Astrocyte (in vitro differentiated cells and primary cell): ENCODE data around the gene CD151. TPM values are rescaled to one million over a fixed set of nuclear protein-coding genes. Genes with fewer than 3 reads are reported as not detected.

Experiments
- DNase-seq: peaks from one replicate; pipeline ENCODE4 v3.0.0-alpha.2; 2010; ENCODE audit warnings: low read depth
- FAIRE-seq: peaks from 2 replicates; lab custom pipeline; 2011; peaks lifted over from hg19 to GRCh38; lab: Jason Lieb, UNC
- H2AFZ ChIP-seq: 2 replicates; pipeline ENCODE4 v1.6.0; 2012; ENCODE audit warnings: low read depth, low read length, inconsistent platforms
- H3K27ac ChIP-seq: 2 replicates; pipeline ENCODE4 v1.5.1; 2011; ENCODE audit warnings: low read depth, low read length, inconsistent platforms
- H3K27me3 ChIP-seq: 2 replicates; pipeline ENCODE4 v1.6.0; 2011; ENCODE audit warnings: low read length, inconsistent platforms; ENCODE audit not compliant: insufficient read depth
- H3K36me3 ChIP-seq: 2 replicates; pipeline ENCODE4 v1.5.1; 2011; ENCODE audit warnings: low read length, inconsistent platforms; ENCODE audit not compliant: insufficient read depth
- H3K4me1 ChIP-seq: 2 replicates; pipeline ENCODE4 v1.5.1; 2011; ENCODE audit warnings: low read length, inconsistent platforms; ENCODE audit not compliant: insufficient read depth
- H3K4me2 ChIP-seq: 2 replicates; pipeline ENCODE4 v1.6.0; 2012; ENCODE audit warnings: low read length, inconsistent platforms
- H3K4me3 ChIP-seq: 2 replicates; pipeline ENCODE4 v1.5.1; 2011; ENCODE audit warnings: low read depth, mild to moderate bottlenecking, low read length, inconsistent platforms; ENCODE audit not compliant: insufficient read depth
- H3K79me2 ChIP-seq: 2 replicates; pipeline ENCODE4 v1.6.0; 2012; ENCODE audit warnings: mild to moderate bottlenecking, low read length, inconsistent platforms; ENCODE audit not compliant: insufficient read depth
- H3K9ac ChIP-seq: 2 replicates; pipeline ENCODE4 v1.6.0; 2012; ENCODE audit warnings: mild to moderate bottlenecking, low read length, inconsistent platforms
- H3K9me3 ChIP-seq: 2 replicates; pipeline ENCODE4 v1.5.1; 2012; ENCODE audit warnings: low read depth, mild to moderate bottlenecking, low read length, inconsistent platforms; ENCODE audit not compliant: insufficient read depth
- H4K20me1 ChIP-seq: 2 replicates; pipeline ENCODE4 v1.6.0; 2012; ENCODE audit warnings: low read length, inconsistent platforms; ENCODE audit not compliant: insufficient read depth
- H3K27ac Mint-ChIP-seq: one replicate; pipeline ENCODE4 v1.8.0; 2021; ENCODE audit warnings: mild to moderate bottlenecking, mixed read lengths; ENCODE audit not compliant: unreplicated experiment
- H3K27me3 Mint-ChIP-seq: one replicate; pipeline ENCODE4 v1.8.0; 2021; ENCODE audit warnings: low read depth, mixed read lengths; ENCODE audit not compliant: unreplicated experiment
- H3K36me3 Mint-ChIP-seq: one replicate; pipeline ENCODE4 v1.8.0; 2021; ENCODE audit warnings: low read depth, mixed read lengths; ENCODE audit not compliant: unreplicated experiment
- H3K4me1 Mint-ChIP-seq: one replicate; pipeline ENCODE4 v1.8.0; 2021; ENCODE audit warnings: low read depth, mixed read lengths; ENCODE audit not compliant: unreplicated experiment
- H3K4me3 Mint-ChIP-seq: one replicate; pipeline ENCODE4 v1.8.0; 2021; ENCODE audit warnings: mild to moderate bottlenecking, moderate library complexity, mixed read lengths; ENCODE audit not compliant: unreplicated experiment
- H3K9me3 Mint-ChIP-seq: one replicate; pipeline ENCODE4 v1.8.0; 2021; ENCODE audit warnings: mild to moderate bottlenecking, mixed read lengths; ENCODE audit not compliant: unreplicated experiment
- CTCF ChIP-seq: IDR thresholded peaks from 2 replicates; pipeline ENCODE4 v1.5.1; 2011; ENCODE audit warnings: low read depth, mild to moderate bottlenecking, inconsistent platforms, low read length, moderate library complexity; ENCODE audit not compliant: insufficient read depth
- EZH2 ChIP-seq: IDR thresholded peaks from 2 replicates; pipeline ENCODE4 v1.6.1; 2012; ENCODE audit warnings: mild to moderate bottlenecking, low read length, inconsistent platforms; ENCODE audit not compliant: insufficient read depth
- total RNA-seq: library from RNA; stranded (reverse); gene quantifications from 2 replicates; pipeline ENCODE4 v1.2.1, GENCODE V29; 2021

The CD151 gene
- total RNA-seq, 1 donor from 2014 or later: 421 TPM

- no peak overlapping the region for H3K9ac ChIP-seq
- Mint-ChIP-seq H3K27me3 (no peaks in the 10 kb centered on the region), H3K9me3 (no peaks in the 10 kb centered on the region), H3K27ac (no peak overlapping the region), H3K36me3 (peaks cover 2% of the 10 kb centered on the region), H3K4me1 (peaks cover 6% of the 10 kb centered on the region), H3K4me3 (no peak overlapping the region)
- FAIRE-seq (no peak), DNase-seq (no peak)
- no peak overlapping the region for H2AFZ ChIP-seq
- no peaks in the 10 kb centered on the region for H3K9me3 ChIP-seq
- TF ChIP-seq EZH2 (no peak), CTCF (no peak)
- no peak overlapping the region for H3K4me2 ChIP-seq
- no peaks in the 10 kb centered on the region for H3K27me3 ChIP-seq
- H3K4me3 ChIP-seq: no peak overlapping the region
- H3K79me2 ChIP-seq: peaks cover 29% of the 10 kb centered on the region
- H4K20me1 ChIP-seq: peaks cover 73% of the 10 kb centered on the region
- H3K4me1 ChIP-seq: peaks cover 45% of the 10 kb centered on the region
- H3K36me3 ChIP-seq: no peaks in the 10 kb centered on the region
- no peak overlapping the region for H3K27ac ChIP-seq
Observed at GRCh38 chr11:847876-848275, 15.1 kb downstream of the CD151 start.

GRCh38 chr11:848380-848931 lies 15.7 kb downstream of the CD151 start:
- no peak overlapping the region for H2AFZ ChIP-seq
- H3K4me3 ChIP-seq: no peak overlapping the region
- H3K79me2 ChIP-seq: peaks cover 29% of the 10 kb centered on the region
- Mint-ChIP-seq H3K9me3 (no peaks in the 10 kb centered on the region), H3K27me3 (no peaks in the 10 kb centered on the region), H3K27ac (no peak overlapping the region), H3K4me1 (peaks cover 6% of the 10 kb centered on the region), H3K4me3 (peak overlapping the region; percentile 40), H3K36me3 (peaks cover 2% of the 10 kb centered on the region)
- H3K9ac ChIP-seq: no peak overlapping the region
- DNase-seq (no peak), FAIRE-seq (no peak)
- H4K20me1 ChIP-seq: peaks cover 79% of the 10 kb centered on the region
- peak; percentile 48 for TF ChIP-seq CTCF
- TF ChIP-seq EZH2: no peak
- no peaks in the 10 kb centered on the region for H3K9me3 ChIP-seq
- no peak overlapping the region for H3K27ac ChIP-seq
- H3K36me3 ChIP-seq: no peaks in the 10 kb centered on the region
- peak overlapping the region; percentile 85 for H3K4me2 ChIP-seq
- H3K4me1 ChIP-seq: peaks cover 42% of the 10 kb centered on the region
- H3K27me3 ChIP-seq: no peaks in the 10 kb centered on the region

GRCh38 chr11:849104-849824 lies 16.5 kb downstream of the CD151 start:
- Histone ChIP-seq H3K4me1 (peaks cover 37% of the 10 kb centered on the region), H4K20me1 (peaks cover 87% of the 10 kb centered on the region)
- H3K27me3 Mint-ChIP-seq: no peaks in the 10 kb centered on the region

More at GRCh38 chr11:849104-849824, 16.5 kb downstream of the CD151 start:
- H3K4me1 Mint-ChIP-seq: peaks cover 6% of the 10 kb centered on the region
- TF ChIP-seq CTCF (no peak), EZH2 (no peak)
- no peaks in the 10 kb centered on the region for H3K9me3 Mint-ChIP-seq
- Histone ChIP-seq H3K27me3 (no peaks in the 10 kb centered on the region), H3K4me3 (peak overlapping the region; percentile 23), H2AFZ (no peak overlapping the region), H3K79me2 (peaks cover 29% of the 10 kb centered on the region), H3K4me2 (peak overlapping the region; percentile 85), H3K9ac (no peak overlapping the region), H3K27ac (no peak overlapping the region), H3K9me3 (no peaks in the 10 kb centered on the region), H3K36me3 (no peaks in the 10 kb centered on the region)
- peaks cover 2% of the 10 kb centered on the region for H3K36me3 Mint-ChIP-seq
- no peak for DNase-seq
- peak overlapping the region; percentile 40 for H3K4me3 Mint-ChIP-seq
- no peak for FAIRE-seq
- H3K27ac Mint-ChIP-seq: no peak overlapping the region
